ENCODE measurements around the gene MEG3.

DNA sequence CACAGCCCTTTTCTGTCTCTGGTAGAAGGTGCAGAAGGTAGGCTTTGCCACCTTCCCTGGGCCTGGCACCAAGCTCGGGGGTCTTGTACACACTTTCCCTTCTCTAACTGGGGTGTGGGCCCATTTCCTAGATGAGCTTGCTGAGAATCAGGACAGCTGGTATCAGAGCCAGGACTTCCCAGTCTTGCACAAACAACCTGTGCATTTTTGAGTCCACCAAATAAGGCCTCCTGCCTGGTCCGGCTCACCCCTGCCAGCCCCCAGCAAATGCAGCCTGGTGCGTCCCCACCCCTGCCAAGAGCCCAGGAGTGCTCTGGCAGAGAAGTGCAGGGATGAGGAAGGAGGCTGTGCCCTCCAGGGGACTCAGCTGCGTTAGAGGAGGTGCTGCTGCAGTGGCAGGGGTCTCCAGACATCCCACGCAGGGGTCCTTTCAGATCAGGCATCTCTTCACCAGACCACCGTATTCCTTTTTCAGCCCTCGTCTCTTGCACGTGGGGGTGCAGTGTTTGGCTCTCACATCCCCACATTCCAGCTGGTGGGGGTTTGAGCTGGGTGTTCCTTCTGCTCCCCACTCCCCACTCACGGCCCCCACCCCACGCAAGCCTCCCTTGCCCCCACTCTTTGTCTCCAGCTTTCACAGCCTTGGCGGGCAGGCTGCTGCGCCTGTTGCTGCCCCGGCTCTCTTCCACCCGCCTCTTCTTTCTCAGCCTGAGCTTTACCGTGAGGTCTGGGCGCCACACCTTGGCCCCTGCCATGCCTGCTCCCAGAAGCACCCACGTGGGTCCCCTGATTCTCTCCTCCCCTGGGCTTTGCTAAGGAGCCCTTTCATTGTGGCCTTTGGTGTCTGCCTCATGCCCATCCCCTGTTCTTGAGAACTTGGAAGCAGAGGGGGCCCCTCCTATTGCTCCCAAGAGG, 32.3 kb downstream of the MEG3 start:
- no peak for TF ChIP-seq POLR2A (IDR thresholded peaks at IDR 0.05; ENCODE audit: low read length)
- no peak for TF ChIP-seq GATA1 (IDR thresholded peaks at IDR 0.05; ENCODE audit: low read depth, low read length)
